ENCODE measurements around the gene ZXDB.
"Not testable (repeated sequence)": the region's sequence is repeated elsewhere in the genome, so short reads cannot be mapped to it uniquely, and the experiment has no call there.

The ZXDB gene

DNA sequence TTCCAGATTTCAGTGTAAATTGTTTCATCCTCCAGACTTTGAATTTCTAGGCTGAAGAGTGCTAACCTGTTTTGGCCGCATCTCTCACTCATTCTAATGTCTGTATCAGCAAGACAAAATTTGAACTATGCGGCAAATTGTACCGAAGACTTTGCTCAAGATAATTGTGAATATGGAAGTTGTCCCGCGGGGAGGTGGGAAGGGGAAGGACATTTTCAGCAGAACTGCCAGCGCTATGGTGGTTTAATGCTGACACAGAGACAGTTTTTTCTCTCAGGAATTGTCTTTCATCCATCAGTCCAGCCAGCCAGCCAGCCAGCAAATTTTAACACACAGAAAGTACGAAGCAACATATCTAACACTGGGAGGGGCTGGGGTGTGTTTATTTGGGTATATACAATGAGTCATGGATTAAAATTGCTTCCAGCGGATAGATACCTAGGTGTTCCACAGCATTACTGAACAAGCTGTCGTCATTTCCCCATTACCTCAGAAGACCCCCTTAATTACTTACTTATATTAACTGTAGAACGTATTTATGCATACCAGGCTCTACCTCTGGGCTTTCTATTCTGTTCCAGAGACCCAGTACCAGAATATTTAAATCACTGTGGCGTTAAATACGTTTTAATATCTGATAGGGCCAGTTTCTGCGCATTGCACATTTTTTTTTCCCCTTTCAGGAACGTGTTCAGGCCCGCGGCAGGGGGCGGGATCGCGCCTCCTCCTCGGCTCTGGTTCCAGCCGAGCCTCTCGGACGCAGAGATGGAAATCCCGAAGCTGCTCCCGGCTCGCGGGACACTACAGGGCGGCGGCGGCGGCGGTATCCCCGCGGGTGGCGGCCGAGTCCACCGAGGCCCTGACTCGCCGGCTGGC is at the start of gene ZXDB:
Gene ZXDB, plus strand, starts transcription at position 728 of the 876 bp plus-strand sequence. Its CDS starts 38 bp downstream, at position 766.
- DNase-seq (ENCODE audit: low read depth in 2 of 2) = not testable (repeated sequence)

DNA sequence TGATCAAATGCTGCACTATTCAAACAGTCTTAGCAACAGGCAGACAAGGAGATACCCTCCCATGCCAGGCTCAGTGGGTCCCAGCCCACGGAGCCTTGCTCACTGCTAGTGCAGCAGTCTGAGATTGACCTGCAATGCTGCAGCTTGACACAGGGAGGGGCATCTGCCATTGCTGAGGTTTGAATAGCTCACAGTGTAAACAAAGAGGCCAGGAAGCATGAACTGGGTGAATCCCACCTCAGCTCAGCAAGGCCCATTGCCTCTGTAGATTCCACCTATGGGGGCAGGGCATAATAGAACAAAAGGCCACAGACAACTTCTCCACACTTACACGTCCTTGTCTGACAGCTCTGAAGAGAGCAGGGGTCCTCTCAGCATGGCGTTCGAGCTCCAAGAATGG is 26.6 kb upstream of the ZXDB start:
- DNase-seq (ENCODE audit: low read depth in 2 of 2) = no peak

DNA sequence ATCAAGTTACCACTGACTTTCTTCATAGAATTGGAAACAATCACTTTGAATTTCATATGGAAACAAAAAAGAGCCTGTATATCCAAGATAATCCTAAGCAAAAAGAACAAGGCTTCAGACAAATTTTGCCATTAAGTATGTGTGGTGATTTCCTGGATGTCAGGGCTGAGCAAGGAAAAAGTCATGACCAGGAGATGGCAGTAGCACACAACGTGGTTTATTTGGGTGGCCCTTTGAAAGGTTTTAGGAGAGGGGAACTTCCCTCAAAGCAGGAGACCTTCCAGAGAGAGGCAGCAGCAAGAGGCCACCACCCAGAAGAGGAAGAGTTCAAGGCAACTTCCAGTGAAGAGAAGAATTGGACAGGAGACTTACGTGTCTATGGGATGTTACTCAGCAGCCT is 18.1 kb upstream of the ZXDB start:
- DNase-seq (ENCODE audit: low read depth in 2 of 2) = no peak

DNA sequence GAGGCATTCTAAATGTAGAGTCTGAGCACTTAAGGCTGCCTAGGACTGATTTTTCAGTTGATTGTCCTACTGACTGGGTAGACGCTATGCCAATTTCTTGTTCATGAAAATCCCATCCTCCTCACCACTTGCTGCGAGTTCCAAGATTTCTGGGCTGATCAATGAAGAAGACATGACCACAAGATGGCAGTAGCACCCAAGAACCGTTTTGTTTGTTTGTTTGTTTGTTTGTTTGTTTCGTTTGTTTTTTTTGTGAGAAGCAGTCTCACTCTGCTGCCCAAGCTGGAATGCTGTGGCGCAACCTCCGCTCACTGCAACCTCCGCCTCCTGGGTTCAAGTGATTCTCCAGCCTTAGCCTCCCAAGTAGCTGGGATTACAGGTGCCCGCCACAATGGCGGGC is 8.9 kb upstream of the ZXDB start:
- DNase-seq (ENCODE audit: low read depth in 2 of 2) = not testable (repeated sequence)

DNA sequence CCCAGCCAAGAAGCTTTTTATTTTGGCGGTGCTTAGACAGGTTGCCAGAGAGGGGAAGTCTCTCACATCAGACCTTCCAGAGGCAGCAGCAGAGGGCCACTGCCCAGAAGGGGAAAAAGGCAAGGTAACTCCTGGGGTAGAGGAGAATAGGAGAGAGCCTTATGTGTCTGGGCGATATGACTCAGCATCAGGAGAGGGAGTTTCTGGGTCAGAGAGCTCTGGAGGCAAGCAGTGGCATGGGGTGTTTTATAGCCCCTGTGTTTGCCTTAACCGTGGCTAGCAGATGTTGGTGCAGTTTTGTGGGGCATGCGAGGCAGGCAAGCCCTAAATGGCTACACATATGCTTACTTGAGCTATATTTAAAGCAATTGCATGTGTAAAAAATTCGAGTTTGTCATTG is 8.3 kb upstream of the ZXDB start:
- no peak for DNase-seq (ENCODE audit: low read depth in 2 of 2)

- no peak for DNase-seq (ENCODE audit: low read depth in 2 of 2)
Measured at GRCh38 chrX:57586360-57586759, 5.5 kb upstream of the ZXDB start.

DNA sequence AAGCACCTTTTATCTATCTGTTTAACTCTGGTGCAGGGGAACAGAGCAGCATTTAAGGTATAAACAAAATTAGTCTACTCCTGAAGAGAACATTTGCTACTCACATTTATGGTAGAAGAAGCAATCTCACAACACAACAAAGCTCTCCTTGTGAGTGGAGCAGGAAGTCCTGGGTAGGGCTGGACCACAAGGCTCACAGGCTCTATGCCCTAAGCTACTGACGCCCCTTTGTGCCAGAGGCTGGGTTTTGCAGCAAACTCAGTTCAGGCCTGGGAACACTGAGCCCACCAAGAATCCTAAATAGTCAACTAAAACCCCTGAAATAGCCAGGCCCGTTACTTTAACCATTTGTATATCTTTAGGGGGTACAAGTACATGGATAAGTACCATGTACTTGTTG is 4.7 kb upstream of the ZXDB start:
- no peak for DNase-seq (ENCODE audit: low read depth in 2 of 2)

GRCh38 chrX:57587607-57588006 is 4.2 kb upstream of the ZXDB start:
- DNase-seq (ENCODE audit: low read depth in 2 of 2) = no peak

DNA sequence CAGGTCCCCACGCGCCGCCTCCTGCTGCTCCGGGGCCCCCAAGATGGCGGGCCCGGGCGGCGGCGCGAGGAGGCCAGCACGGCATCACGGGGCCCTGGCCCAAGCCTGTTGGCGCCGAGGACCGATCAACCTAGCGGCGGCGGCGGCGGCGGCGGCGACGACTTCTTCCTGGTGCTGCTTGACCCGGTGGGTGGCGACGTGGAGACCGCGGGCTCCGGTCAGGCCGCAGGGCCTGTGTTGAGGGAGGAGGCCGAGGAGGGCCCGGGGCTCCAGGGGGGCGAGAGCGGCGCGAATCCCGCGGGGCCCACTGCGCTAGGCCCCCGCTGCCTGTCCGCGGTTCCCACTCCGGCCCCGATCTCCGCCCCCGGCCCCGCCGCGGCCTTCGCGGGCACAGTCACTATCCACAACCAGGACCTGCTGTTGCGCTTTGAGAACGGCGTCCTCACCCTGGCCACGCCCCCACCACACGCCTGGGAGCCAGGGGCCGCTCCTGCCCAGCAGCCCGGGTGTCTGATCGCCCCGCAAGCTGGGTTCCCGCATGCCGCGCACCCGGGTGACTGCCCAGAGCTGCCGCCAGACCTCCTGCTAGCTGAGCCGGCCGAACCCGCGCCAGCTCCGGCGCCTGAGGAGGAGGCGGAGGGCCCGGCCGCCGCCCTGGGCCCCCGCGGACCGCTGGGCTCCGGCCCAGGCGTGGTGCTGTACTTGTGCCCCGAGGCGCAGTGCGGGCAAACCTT is 516 bp downstream of the ZXDB start:
- DNase-seq (ENCODE audit: low read depth in 2 of 2) = not testable (repeated sequence)

- not testable (repeated sequence) for DNase-seq (ENCODE audit: low read depth in 2 of 2)
Measured at GRCh38 chrX:57592894-57593215, 1.0 kb downstream of the ZXDB start.

DNA sequence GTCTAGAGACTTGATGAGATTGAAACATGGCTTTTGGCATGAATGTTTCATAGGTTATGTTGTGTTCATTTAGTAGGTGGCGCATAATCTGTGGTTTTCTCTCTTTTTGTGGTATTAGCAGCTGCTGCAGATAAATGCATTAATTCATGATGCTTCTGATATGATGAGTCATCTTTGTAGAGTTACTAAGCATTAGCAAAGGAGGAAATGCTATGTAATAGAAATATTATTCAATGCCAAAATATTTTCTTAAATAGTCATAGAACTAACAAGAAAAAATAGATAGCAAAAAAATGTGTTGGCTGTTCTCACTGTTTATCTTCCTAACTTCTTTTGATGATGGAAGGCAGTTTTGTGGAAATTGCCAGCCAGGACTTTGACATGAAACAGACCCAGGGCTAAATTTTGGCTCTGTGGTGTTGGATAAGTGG is 3.6 kb downstream of the ZXDB start:
- DNase-seq (ENCODE audit: low read depth in 2 of 2) = no peak

- no peak for DNase-seq (ENCODE audit: low read depth in 2 of 2)
Measured at GRCh38 chrX:57596109-57596508, 4.3 kb downstream of the ZXDB start.

DNA sequence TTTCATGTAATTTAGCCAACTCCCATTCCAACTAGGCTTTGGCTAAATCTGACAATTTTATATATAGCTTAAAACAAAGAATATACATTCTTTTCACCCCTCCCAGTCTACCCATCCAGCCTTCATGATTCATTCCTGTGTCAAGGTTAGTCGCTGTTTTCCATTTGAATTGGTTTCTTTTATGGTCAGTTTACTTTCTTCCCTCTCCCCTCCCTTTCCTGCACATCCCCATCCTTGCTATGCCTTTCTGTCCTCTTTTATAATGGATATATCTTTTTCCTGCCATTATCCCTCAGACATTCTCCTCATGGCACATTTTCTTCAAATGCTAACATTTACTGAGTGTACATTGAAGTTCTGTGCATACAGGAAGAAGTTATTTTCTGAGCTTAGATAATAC is 4.7 kb downstream of the ZXDB start:
- no peak for DNase-seq (ENCODE audit: low read depth in 2 of 2)

DNA sequence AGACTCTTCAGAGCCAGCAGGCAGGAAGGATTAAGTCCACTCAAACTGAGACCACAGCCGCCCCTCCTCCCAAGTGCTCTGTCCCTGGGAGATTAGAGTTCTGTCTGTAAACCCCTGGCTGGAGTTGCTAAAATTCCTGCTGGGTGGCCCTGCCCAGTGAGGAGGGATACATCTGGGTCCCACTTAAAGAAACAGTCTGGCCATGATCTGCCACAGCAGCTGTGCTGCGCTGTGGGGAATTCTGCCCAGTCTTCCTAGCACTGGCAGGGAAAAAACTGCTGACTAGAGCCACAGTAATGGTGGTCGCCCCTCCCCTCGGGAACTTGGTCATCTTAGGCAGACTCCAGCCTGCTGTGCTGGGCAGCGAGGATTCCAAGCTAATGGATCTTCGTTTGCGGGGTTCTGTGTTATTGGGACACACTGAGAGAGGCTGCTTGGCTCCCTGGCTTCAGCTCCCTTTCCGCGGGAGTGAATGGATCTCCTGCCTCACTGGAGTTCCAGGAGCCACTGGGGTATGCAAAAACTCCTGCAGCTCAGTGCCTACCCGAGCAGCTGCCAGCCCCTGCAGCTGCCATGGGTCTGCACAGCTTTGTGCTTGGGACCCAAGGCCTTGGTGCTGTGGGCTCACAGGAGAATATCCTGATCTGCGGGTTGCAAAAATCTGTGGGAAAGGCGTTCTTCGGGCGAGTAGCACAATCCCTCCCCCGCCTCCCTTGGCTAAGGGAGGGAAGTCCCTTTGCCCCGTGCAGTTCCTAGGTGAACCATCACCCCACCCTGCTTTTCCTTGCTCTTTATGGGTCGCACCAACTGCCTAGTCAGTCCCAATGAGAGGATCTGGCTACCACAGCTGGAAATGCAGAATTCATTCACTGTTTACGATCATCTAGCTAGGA is 15.7 kb downstream of the ZXDB start:
- DNase-seq (ENCODE audit: low read depth in 2 of 2) = no peak

GRCh38 chrX:57613351-57613750 is 21.5 kb downstream of the ZXDB start:
- DNase-seq (ENCODE audit: low read depth in 2 of 2) = not testable (repeated sequence)

GRCh38 chrX:57629438-57629837 is 37.6 kb downstream of the ZXDB start:
- DNase-seq (ENCODE audit: low read depth in 2 of 2) = not testable (repeated sequence)

DNA sequence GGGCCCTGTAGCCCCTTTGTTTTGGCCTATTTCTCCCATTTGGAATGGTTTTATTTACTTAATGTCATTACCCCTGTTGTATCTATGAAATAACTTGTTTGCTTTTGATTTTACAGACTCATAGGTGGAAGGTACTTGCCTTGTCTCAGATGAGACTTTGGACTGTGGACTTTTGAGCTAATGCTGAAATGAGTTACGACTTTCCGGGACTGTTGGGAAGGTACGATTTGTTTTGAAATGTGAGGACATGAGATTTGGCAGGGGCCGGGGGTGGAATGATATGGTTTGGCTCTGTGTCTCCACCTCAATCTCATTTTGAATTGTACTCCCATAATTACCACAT is 48.8 kb downstream of the ZXDB start:
- no peak for DNase-seq (ENCODE audit: low read depth in 2 of 2)

- no peak for DNase-seq (ENCODE audit: low read depth in 2 of 2)
Measured at GRCh38 chrX:57641338-57641737, 49.5 kb downstream of the ZXDB start.

DNA sequence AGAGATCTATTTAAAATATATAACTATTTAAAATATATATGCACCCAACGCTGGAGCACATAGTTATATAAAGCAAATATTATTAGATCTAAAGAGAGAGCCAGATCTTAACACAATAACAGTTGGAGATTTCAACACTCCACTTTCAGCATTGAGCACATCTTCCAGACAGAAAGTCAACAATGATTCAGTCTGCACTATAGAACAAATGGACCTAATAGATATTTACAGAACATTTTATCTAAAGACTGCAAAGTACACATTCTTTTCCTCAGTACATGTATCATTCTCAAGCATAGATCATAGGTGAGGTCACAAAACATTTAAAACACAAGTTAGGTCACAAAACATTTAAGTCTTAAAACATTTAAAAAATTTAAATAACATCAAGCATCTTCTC is 51.9 kb downstream of the ZXDB start:
- no peak for DNase-seq (ENCODE audit: low read depth in 2 of 2)

DNA sequence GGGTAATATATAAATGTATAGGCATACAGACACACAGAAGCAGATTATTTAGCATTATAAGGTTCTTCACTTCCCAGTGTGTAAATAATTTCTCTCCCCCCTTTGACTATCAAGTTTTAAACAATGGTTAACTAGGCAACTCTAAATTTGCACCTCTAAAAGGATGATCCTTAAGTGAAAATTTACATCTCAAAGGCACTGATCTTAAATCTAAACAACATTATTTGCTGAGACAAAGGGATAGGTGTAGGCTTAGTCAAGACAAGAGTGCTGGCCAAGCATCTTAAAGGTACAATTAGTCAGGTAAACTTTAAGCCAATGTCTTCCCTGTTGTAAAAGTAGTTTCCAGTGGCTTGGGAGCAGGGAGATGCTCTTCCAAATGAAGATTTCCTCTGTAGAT is 55.2 kb downstream of the ZXDB start:
- no peak for DNase-seq (ENCODE audit: low read depth in 2 of 2)

Measured in stimulated activated CD8-positive, alpha-beta memory T cell treated with anti-CD3 and anti-CD28 coated beads, Interleukin-15, amount 100 ng/mL, for 4 hours (primary cell).